ENCODE measurements around the gene DPP10. TPM values are rescaled to one million over a fixed set of nuclear protein-coding genes. Genes with fewer than 3 reads are reported as not detected.

DPP10 gene
- total and polyA plus RNA-seq, 10 of the 15 experiments (the other 5 are each of a cell fraction or from before 2014, with no cell fraction given): not detected

DNA sequence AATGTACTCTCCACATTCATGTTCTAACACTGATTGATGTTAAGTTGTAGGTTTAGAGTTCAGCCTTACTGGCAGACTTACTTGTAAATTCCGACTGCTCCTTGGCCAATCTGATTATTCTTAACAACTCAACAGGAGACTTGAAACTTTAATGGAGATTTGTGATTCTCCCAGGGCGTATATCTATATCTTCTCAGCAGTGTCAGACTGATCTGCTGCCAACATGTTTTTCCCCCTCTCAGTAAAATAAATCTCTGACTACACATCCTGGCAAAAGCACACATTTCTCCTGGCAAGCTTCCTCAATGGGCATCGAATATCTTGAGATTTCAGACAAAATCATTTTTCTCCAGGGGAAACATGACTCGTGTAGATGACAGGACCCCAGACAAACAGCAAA is 1041.2 kb downstream of the DPP10 start:
- no peaks in the 10 kb centered on the region for H3K27me3 ChIP-seq (replicated peaks in 1 of 2; ENCODE audit: control insufficient read depth in 2 of 2, insufficient read depth in 2 of 2, low read length in 1 of 2)
- no peaks in the 10 kb centered on the region for H3K4me1 ChIP-seq (ENCODE audit: control insufficient read depth, insufficient read depth, low read length)
- no peak overlapping the region for H3K27ac ChIP-seq (ENCODE audit: control insufficient read depth, insufficient read depth)
- intact Hi-C loops (cut with micrococcal nuclease; ENCODE audit: unreplicated experiment) (no loop called here), in situ Hi-C loops (cut with MboI) (no loop called here)
- BruUV-seq (replicated peaks): no TSS peak
- WGBS (ENCODE audit: insufficient coverage, insufficient replicate concordance, low lambda C conversion rate, missing lambda C conversion rate): 0% methylated on average over 4 of the region's 4 CpGs
- no peak overlapping the region for H3K4me3 ChIP-seq
- H3K79me2 ChIP-seq (ENCODE audit: control insufficient read depth, insufficient read depth, low read length): no peaks in the 10 kb centered on the region
- no peaks in the 10 kb centered on the region for H3K36me3 ChIP-seq (ENCODE audit: control insufficient read depth in 2 of 2, insufficient read depth in 2 of 2, low read length in 1 of 2)
- SMC1A ChIA-PET (ENCODE audit: uncharacterized antibody, unreplicated experiment): no interaction called here
- no peak overlapping the region for H2AFZ ChIP-seq (ENCODE audit: control insufficient read depth, low read depth, low read length)
- no peaks in the 10 kb centered on the region for H3K9me3 ChIP-seq (replicated peaks; ENCODE audit: control insufficient read depth, insufficient read depth, low read length)
- RAD21 ChIA-PET (ENCODE audit: unreplicated experiment): no interaction called here
- POLR2A ChIA-PET: no interaction called here
- TF ChIP-seq SIN3A (IDR thresholded peaks at IDR 0.05; ENCODE audit: low read depth, low read length): no peak
- TF ChIP-seq STAT3 (IDR thresholded peaks at IDR 0.05; ENCODE audit: low read depth, low read length): no peak
- TF ChIP-seq PML (IDR thresholded peaks at IDR 0.05; ENCODE audit: low read length): no peak
- TF ChIP-seq, protein P1, sequence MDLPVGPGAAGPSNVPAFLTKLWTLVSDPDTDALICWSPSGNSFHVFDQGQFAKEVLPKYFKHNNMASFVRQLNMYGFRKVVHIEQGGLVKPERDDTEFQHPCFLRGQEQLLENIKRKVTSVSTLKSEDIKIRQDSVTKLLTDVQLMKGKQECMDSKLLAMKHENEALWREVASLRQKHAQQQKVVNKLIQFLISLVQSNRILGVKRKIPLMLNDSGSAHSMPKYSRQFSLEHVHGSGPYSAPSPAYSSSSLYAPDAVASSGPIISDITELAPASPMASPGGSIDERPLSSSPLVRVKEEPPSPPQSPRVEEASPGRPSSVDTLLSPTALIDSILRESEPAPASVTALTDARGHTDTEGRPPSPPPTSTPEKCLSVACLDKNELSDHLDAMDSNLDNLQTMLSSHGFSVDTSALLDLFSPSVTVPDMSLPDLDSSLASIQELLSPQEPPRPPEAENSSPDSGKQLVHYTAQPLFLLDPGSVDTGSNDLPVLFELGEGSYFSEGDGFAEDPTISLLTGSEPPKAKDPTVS (IDR thresholded peaks at IDR 0.05; ENCODE audit: low read depth, low read length): no peak
- no peak for TF ChIP-seq ZZZ3 (IDR thresholded peaks at IDR 0.05; ENCODE audit: control insufficient read depth, insufficient read length, low read depth)
- no peak for TF ChIP-seq ZNF622 (IDR thresholded peaks at IDR 0.05)
- TF ChIP-seq, protein P2, sequence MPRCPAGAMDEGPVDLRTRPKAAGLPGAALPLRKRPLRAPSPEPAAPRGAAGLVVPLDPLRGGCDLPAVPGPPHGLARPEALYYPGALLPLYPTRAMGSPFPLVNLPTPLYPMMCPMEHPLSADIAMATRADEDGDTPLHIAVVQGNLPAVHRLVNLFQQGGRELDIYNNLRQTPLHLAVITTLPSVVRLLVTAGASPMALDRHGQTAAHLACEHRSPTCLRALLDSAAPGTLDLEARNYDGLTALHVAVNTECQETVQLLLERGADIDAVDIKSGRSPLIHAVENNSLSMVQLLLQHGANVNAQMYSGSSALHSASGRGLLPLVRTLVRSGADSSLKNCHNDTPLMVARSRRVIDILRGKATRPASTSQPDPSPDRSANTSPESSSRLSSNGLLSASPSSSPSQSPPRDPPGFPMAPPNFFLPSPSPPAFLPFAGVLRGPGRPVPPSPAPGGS (IDR thresholded peaks at IDR 0.05; ENCODE audit: borderline replicate concordance, insufficient read depth, low read depth, low read length, poor library complexity, severe bottlenecking): no peak
- no peak for TF ChIP-seq SIX5 (IDR thresholded peaks at IDR 0.05; ENCODE audit: low read depth, low read length, severe bottlenecking)
- TF ChIP-seq MXI1 (IDR thresholded peaks at IDR 0.05; ENCODE audit: low read depth, low read length): no peak
- TF ChIP-seq, protein P3, sequence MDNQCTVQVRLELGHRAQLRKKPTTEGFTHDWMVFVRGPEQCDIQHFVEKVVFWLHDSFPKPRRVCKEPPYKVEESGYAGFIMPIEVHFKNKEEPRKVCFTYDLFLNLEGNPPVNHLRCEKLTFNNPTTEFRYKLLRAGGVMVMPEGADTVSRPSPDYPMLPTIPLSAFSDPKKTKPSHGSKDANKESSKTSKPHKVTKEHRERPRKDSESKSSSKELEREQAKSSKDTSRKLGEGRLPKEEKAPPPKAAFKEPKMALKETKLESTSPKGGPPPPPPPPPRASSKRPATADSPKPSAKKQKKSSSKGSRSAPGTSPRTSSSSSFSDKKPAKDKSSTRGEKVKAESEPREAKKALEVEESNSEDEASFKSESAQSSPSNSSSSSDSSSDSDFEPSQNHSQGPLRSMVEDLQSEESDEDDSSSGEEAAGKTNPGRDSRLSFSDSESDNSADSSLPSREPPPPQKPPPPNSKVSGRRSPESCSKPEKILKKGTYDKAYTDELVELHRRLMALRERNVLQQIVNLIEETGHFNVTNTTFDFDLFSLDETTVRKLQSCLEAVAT (IDR thresholded peaks at IDR 0.05): no peak
- no peak for TF ChIP-seq EED (IDR thresholded peaks at IDR 0.05; ENCODE audit: low read depth)
- no peak for TF ChIP-seq ETV6 (conservative IDR thresholded peaks at IDR 0.05 in 1 of 2, IDR thresholded peaks at IDR 0.05 in 1 of 2; ENCODE audit: borderline replicate concordance in 1 of 2, low read depth in 1 of 2)
- TF ChIP-seq RCOR1 (conservative IDR thresholded peaks at IDR 0.05; ENCODE audit: low read depth, low read length): no peak
- no peak for TF ChIP-seq SMAD1 (IDR thresholded peaks at IDR 0.05; ENCODE audit: low read depth, partially characterized antibody)
- TF ChIP-seq, protein P4, sequence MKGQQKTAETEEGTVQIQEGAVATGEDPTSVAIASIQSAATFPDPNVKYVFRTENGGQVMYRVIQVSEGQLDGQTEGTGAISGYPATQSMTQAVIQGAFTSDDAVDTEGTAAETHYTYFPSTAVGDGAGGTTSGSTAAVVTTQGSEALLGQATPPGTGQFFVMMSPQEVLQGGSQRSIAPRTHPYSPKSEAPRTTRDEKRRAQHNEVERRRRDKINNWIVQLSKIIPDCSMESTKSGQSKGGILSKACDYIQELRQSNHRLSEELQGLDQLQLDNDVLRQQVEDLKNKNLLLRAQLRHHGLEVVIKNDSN (IDR thresholded peaks at IDR 0.05; ENCODE audit: borderline replicate concordance, extremely low read length, insufficient read depth, low read depth, low read length): no peak
- TF ChIP-seq SMARCA5 (IDR thresholded peaks at IDR 0.05): no peak
- ATAC-seq (no peak), FAIRE-seq (no peak), DNase-seq (ENCODE audit: low read depth, low spot score) (no peak)
- no peak overlapping the region for H3K9ac ChIP-seq (ENCODE audit: control insufficient read depth, insufficient read depth, low read length)
- no peaks in the 10 kb centered on the region for H4K20me1 ChIP-seq (ENCODE audit: control insufficient read depth, insufficient read depth)
- no peak overlapping the region for H3K4me2 ChIP-seq (ENCODE audit: control insufficient read depth, insufficient read depth)
- CTCF ChIA-PET: no interaction called here

Data from GM12878 (cell line).